ENCODE results near the gene SLBP.

DNA sequence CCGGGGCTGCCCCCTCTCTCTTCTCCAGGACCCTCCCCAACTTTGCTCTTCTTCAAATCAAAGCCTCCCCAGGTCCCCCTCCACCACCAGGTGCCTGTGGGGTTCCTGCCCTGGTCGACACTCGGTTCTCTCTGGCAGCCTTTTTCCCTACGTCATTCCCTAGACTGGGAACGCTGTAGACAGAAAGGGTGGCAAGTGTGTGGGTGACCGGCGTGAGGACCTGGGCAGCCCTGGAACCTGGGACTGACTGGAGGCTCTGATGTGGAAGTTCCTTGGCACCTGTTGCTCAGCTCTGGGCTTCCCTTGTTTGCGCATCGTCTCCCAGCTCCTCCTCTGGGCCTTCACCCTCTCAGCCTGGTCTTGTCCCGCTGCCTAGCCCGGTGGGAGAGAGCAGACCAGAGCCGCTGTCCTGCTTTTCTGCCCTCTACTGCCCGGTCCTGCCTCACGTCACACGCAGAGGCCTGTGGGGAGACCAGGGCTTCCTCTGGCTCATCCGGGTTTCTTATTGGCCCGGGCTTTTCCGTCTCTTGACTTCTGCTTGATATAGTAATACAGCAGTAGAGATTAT is 10.5 kb upstream of the SLBP start:
- TF ChIP-seq POLR2A (IDR thresholded peaks at IDR 0.05): no peak
- TF ChIP-seq, protein P1, sequence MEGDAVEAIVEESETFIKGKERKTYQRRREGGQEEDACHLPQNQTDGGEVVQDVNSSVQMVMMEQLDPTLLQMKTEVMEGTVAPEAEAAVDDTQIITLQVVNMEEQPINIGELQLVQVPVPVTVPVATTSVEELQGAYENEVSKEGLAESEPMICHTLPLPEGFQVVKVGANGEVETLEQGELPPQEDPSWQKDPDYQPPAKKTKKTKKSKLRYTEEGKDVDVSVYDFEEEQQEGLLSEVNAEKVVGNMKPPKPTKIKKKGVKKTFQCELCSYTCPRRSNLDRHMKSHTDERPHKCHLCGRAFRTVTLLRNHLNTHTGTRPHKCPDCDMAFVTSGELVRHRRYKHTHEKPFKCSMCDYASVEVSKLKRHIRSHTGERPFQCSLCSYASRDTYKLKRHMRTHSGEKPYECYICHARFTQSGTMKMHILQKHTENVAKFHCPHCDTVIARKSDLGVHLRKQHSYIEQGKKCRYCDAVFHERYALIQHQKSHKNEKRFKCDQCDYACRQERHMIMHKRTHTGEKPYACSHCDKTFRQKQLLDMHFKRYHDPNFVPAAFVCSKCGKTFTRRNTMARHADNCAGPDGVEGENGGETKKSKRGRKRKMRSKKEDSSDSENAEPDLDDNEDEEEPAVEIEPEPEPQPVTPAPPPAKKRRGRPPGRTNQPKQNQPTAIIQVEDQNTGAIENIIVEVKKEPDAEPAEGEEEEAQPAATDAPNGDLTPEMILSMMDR (IDR thresholded peaks at IDR 0.05 in 4 of 5, conservative IDR thresholded peaks at IDR 0.05 in 1 of 5): no peak
